ENCODE results near the gene CCR2. TPM values are rescaled to one million over a fixed set of nuclear protein-coding genes. Genes with fewer than 3 reads are reported as not detected.
"Not testable (repeated sequence)": the region's sequence is repeated elsewhere in the genome, so short reads cannot be mapped to it uniquely, and the experiment has no call there.

The CCR2 gene
- total RNA-seq, 1 experiment from 2014 or later = not detected

- no peak for DNase-seq
- Histone ChIP-seq H3K27me3 (ENCODE audit: control insufficient read depth, insufficient read depth, low read length) (no peaks in the 10 kb centered on the region), H3K36me3 (replicated peaks; ENCODE audit: control insufficient read depth, insufficient read depth, low read length) (no peaks in the 10 kb centered on the region), H3K4me3 (ENCODE audit: insufficient read depth, low read depth, low read length) (no peak overlapping the region)
Measured at GRCh38 chr3:46398186-46398955, 44.5 kb downstream of the CCR2 start.

- Histone ChIP-seq H3K27me3 (ENCODE audit: control insufficient read depth, insufficient read depth, low read length) (no peaks in the 10 kb centered on the region), H3K36me3 (replicated peaks; ENCODE audit: control insufficient read depth, insufficient read depth, low read length) (no peaks in the 10 kb centered on the region), H3K4me3 (ENCODE audit: insufficient read depth, low read depth, low read length) (no peak overlapping the region)
- no peak for DNase-seq
Measured at GRCh38 chr3:46399098-46399497, 45.2 kb downstream of the CCR2 start.

GRCh38 chr3:46399557-46399956, 45.6 kb downstream of the CCR2 start:
- Histone ChIP-seq H3K4me3 (ENCODE audit: insufficient read depth, low read depth, low read length) (no peak overlapping the region), H3K27me3 (ENCODE audit: control insufficient read depth, insufficient read depth, low read length) (no peaks in the 10 kb centered on the region), H3K36me3 (replicated peaks; ENCODE audit: control insufficient read depth, insufficient read depth, low read length) (no peaks in the 10 kb centered on the region)
- DNase-seq = no peak

- Histone ChIP-seq H3K27me3 (ENCODE audit: control insufficient read depth, insufficient read depth, low read length) (no peaks in the 10 kb centered on the region), H3K4me3 (ENCODE audit: insufficient read depth, low read depth, low read length) (no peak overlapping the region), H3K36me3 (replicated peaks; ENCODE audit: control insufficient read depth, insufficient read depth, low read length) (no peaks in the 10 kb centered on the region)
- no peak for DNase-seq
Measured at GRCh38 chr3:46400000-46400734, 46.3 kb downstream of the CCR2 start.

- no peaks in the 10 kb centered on the region for H3K27me3 ChIP-seq (ENCODE audit: control insufficient read depth, insufficient read depth, low read length)
- H3K4me3 ChIP-seq (ENCODE audit: insufficient read depth, low read depth, low read length) = no peak overlapping the region
- DNase-seq = no peak
- no peaks in the 10 kb centered on the region for H3K36me3 ChIP-seq (replicated peaks; ENCODE audit: control insufficient read depth, insufficient read depth, low read length)
Measured at GRCh38 chr3:46400846-46401245, 46.9 kb downstream of the CCR2 start.

- Histone ChIP-seq H3K36me3 (replicated peaks; ENCODE audit: control insufficient read depth, insufficient read depth, low read length) (no peaks in the 10 kb centered on the region), H3K27me3 (ENCODE audit: control insufficient read depth, insufficient read depth, low read length) (no peaks in the 10 kb centered on the region), H3K4me3 (ENCODE audit: insufficient read depth, low read depth, low read length) (no peak overlapping the region)
- no peak for DNase-seq
Measured at GRCh38 chr3:46401579-46401978, 47.7 kb downstream of the CCR2 start.

GRCh38 chr3:46402902-46403301, 49.0 kb downstream of the CCR2 start:
- DNase-seq; H3K4me3 ChIP-seq (ENCODE audit: insufficient read depth, low read depth, low read length); H3K36me3 ChIP-seq (replicated peaks; ENCODE audit: control insufficient read depth, insufficient read depth, low read length); H3K27me3 ChIP-seq (ENCODE audit: control insufficient read depth, insufficient read depth, low read length): not testable (repeated sequence)

GRCh38 chr3:46405301-46406019, 51.5 kb downstream of the CCR2 start:
- no peak for DNase-seq
- no peak overlapping the region for H3K4me3 ChIP-seq (ENCODE audit: insufficient read depth, low read depth, low read length)
- no peaks in the 10 kb centered on the region for H3K27me3 ChIP-seq (ENCODE audit: control insufficient read depth, insufficient read depth, low read length)
- no peaks in the 10 kb centered on the region for H3K36me3 ChIP-seq (replicated peaks; ENCODE audit: control insufficient read depth, insufficient read depth, low read length)

GRCh38 chr3:46406443-46406787, 52.5 kb downstream of the CCR2 start:
- H3K27me3 ChIP-seq (ENCODE audit: control insufficient read depth, insufficient read depth, low read length) = no peaks in the 10 kb centered on the region
- no peak for DNase-seq
- no peaks in the 10 kb centered on the region for H3K36me3 ChIP-seq (replicated peaks; ENCODE audit: control insufficient read depth, insufficient read depth, low read length)
- H3K4me3 ChIP-seq (ENCODE audit: insufficient read depth, low read depth, low read length) = no peak overlapping the region

GRCh38 chr3:46406788-46407611, 53.1 kb downstream of the CCR2 start, which contains the start of the genes CCR5AS and CCRL2:
Gene CCR5AS, minus strand, starts transcription at chr3:46407066.
Gene CCRL2, plus strand, starts transcription at chr3:46407259. Its CDS starts 821 bp downstream, at chr3:46408080.
- no peak within 1 kb of the TSS for H3K4me3 ChIP-seq (ENCODE audit: insufficient read depth, low read depth, low read length)
- no peak for DNase-seq
- H3K27me3 ChIP-seq (ENCODE audit: control insufficient read depth, insufficient read depth, low read length) = no peaks in the 10 kb centered on the region
- no peaks in the 10 kb centered on the region for H3K36me3 ChIP-seq (replicated peaks; ENCODE audit: control insufficient read depth, insufficient read depth, low read length)

GRCh38 chr3:46407970-46408369, 54.1 kb downstream of the CCR2 start:
- Histone ChIP-seq H3K36me3 (replicated peaks; ENCODE audit: control insufficient read depth, insufficient read depth, low read length) (no peaks in the 10 kb centered on the region), H3K27me3 (ENCODE audit: control insufficient read depth, insufficient read depth, low read length) (no peaks in the 10 kb centered on the region), H3K4me3 (ENCODE audit: insufficient read depth, low read depth, low read length) (no peak overlapping the region)
- DNase-seq = no peak

GRCh38 chr3:46408853-46409252, 54.9 kb downstream of the CCR2 start:
- Histone ChIP-seq H3K4me3 (ENCODE audit: insufficient read depth, low read depth, low read length) (no peak overlapping the region), H3K27me3 (ENCODE audit: control insufficient read depth, insufficient read depth, low read length) (no peaks in the 10 kb centered on the region), H3K36me3 (replicated peaks; ENCODE audit: control insufficient read depth, insufficient read depth, low read length) (no peaks in the 10 kb centered on the region)
- DNase-seq = peak; percentile 52

- Histone ChIP-seq H3K36me3 (replicated peaks; ENCODE audit: control insufficient read depth, insufficient read depth, low read length) (no peaks in the 10 kb centered on the region), H3K27me3 (ENCODE audit: control insufficient read depth, insufficient read depth, low read length) (no peaks in the 10 kb centered on the region), H3K4me3 (ENCODE audit: insufficient read depth, low read depth, low read length) (no peak overlapping the region)
- no peak for DNase-seq
Measured at GRCh38 chr3:46409739-46410489, 56.0 kb downstream of the CCR2 start.

All from H7 (cell line).